OCI-LY1 (cell line): ENCODE data around the gene FUBP3.

Experiments used
- H2AFZ ChIP-seq: fragments of 200-600 bp; sonication (generic), shearing (Covaris generic); 2 replicates; pipeline ENCODE4 v1.6.0; 2014; ENCODE audit warnings: antibody characterized with exemption, mild to moderate bottlenecking, low read length
- H3F3A ChIP-seq: fragments of 200-600 bp; sonication (generic), shearing (Covaris generic); 2 replicates; pipeline ENCODE4 v1.6.0; 2014; ENCODE audit warnings: mild to moderate bottlenecking, antibody characterized with exemption, low read length, moderate library complexity; ENCODE audit not compliant: insufficient read depth
- H3K27ac ChIP-seq: fragments of 200-600 bp; sonication (generic); 2 replicates; pipeline ENCODE4 v1.5.1; 2014; ENCODE audit warnings: low read length, mixed run types, mild to moderate bottlenecking, low read depth; ENCODE audit not compliant: poor library complexity, severe bottlenecking
- H3K27me3 ChIP-seq: fragments of 200-600 bp; sonication (generic); 2 replicates; pipeline ENCODE4 v1.6.0; 2014; ENCODE audit warnings: antibody characterized with exemption, mild to moderate bottlenecking, low read length, moderate library complexity; ENCODE audit not compliant: insufficient read depth
- H3K36me3 ChIP-seq: fragments of 200-600 bp; sonication (generic); 2 replicates; pipeline ENCODE4 v1.6.1; 2014; ENCODE audit warnings: mild to moderate bottlenecking, antibody characterized with exemption, low read length, moderate library complexity, mixed read lengths; ENCODE audit not compliant: insufficient read depth
- H3K4me1 ChIP-seq: fragments of 200-600 bp; sonication (generic); 2 replicates; pipeline ENCODE4 v1.5.1; 2014; ENCODE audit warnings: mild to moderate bottlenecking, low read length, moderate library complexity; ENCODE audit not compliant: insufficient read depth, severe bottlenecking
- H3K4me2 ChIP-seq: fragments of 200-600 bp; sonication (generic), shearing (Covaris generic); 2 replicates; pipeline ENCODE4 v1.6.1; 2014; ENCODE audit warnings: low read length
- H3K4me3 ChIP-seq: fragments of 200-600 bp; sonication (generic); 2 replicates; pipeline ENCODE4 v1.5.1; 2014; ENCODE audit warnings: low read length, low read depth, mild to moderate bottlenecking, mixed read lengths; ENCODE audit not compliant: poor library complexity, severe bottlenecking
- H3K79me2 ChIP-seq: fragments of 200-600 bp; shearing (Covaris generic); 2 replicates; pipeline ENCODE4 v1.6.1; 2016; ENCODE audit warnings: mixed run types, low read length, mixed read lengths; ENCODE audit not compliant: insufficient read depth
- H3K9ac ChIP-seq: fragments of 200-600 bp; sonication (generic), shearing (Covaris generic); 2 replicates; pipeline ENCODE4 v1.6.1; 2014; ENCODE audit warnings: mild to moderate bottlenecking, low read length, mixed read lengths
- H3K9me2 ChIP-seq: fragments of 200-600 bp; sonication (generic), shearing (Covaris generic); 2 replicates; pipeline ENCODE4 v1.6.1; 2014; ENCODE audit warnings: low read depth, mild to moderate bottlenecking, low read length, mixed read lengths
- H3K9me3 ChIP-seq: fragments of 200-600 bp; shearing (Covaris generic); 2 replicates; pipeline ENCODE4 v1.6.1; 2014; ENCODE audit warnings: low read length, mixed read lengths
- H4K20me1 ChIP-seq: fragments of 200-600 bp; sonication (generic), shearing (Covaris generic); 2 replicates; pipeline ENCODE4 v1.6.0; 2016; ENCODE audit warnings: mild to moderate bottlenecking, low read length; ENCODE audit not compliant: insufficient read depth
- EZH2 ChIP-seq: fragments of 200-600 bp; sonication (generic), shearing (Covaris generic); IDR thresholded peaks from 2 replicates; pipeline ENCODE4 v1.8.0; 2017; ENCODE audit warnings: borderline replicate concordance, mixed run types, mild to moderate bottlenecking, antibody characterized with exemption, low read length, moderate library complexity, mixed read lengths
- TF ChIP-seq, protein P1 (sequence below): fragments of 200-600 bp; sonication (generic), shearing (Covaris generic); IDR thresholded peaks from 2 replicates; pipeline ENCODE4 v1.5.1; 2017; ENCODE audit warnings: mild to moderate bottlenecking, antibody characterized with exemption, low read length, moderate library complexity, mixed read lengths

The FUBP3 gene

DNA sequence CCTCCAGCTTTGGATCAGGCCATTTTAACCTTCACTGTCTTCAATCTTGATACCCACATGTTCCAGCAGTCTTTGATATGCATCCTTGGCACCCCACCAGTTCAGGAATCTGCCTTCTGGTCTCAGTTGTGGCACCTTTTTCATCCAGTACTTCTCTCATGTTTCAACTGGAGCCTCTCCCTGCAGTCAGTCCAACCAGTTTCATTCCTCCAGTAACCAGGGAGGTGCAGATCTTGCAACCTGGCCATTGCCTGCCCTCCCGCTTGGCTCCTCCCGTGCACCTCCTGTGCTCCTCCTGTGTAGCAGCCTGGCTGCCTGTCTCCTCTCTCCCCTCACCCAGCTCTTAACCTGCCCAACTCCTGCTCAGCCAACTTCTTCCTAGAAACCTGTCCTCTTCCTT lies 20.2 kb downstream of the FUBP3 start:
- H3K79me2 ChIP-seq: no peaks in the 10 kb centered on the region
- H4K20me1 ChIP-seq: no peaks in the 10 kb centered on the region
- H3K4me1 ChIP-seq: no peaks in the 10 kb centered on the region
- no peak overlapping the region for H3K27ac ChIP-seq
- no peak overlapping the region for H3K4me2 ChIP-seq
- TF ChIP-seq EZH2: no peak
- TF ChIP-seq, protein P1, sequence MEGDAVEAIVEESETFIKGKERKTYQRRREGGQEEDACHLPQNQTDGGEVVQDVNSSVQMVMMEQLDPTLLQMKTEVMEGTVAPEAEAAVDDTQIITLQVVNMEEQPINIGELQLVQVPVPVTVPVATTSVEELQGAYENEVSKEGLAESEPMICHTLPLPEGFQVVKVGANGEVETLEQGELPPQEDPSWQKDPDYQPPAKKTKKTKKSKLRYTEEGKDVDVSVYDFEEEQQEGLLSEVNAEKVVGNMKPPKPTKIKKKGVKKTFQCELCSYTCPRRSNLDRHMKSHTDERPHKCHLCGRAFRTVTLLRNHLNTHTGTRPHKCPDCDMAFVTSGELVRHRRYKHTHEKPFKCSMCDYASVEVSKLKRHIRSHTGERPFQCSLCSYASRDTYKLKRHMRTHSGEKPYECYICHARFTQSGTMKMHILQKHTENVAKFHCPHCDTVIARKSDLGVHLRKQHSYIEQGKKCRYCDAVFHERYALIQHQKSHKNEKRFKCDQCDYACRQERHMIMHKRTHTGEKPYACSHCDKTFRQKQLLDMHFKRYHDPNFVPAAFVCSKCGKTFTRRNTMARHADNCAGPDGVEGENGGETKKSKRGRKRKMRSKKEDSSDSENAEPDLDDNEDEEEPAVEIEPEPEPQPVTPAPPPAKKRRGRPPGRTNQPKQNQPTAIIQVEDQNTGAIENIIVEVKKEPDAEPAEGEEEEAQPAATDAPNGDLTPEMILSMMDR: no peak
- H2AFZ ChIP-seq: no peak overlapping the region
- no peaks in the 10 kb centered on the region for H3K27me3 ChIP-seq
- H3F3A ChIP-seq: no peaks in the 10 kb centered on the region
- no peaks in the 10 kb centered on the region for H3K9me3 ChIP-seq
- no peak overlapping the region for H3K4me3 ChIP-seq
- peaks cover 62% of the 10 kb centered on the region for H3K36me3 ChIP-seq
- no peaks in the 10 kb centered on the region for H3K9me2 ChIP-seq
- H3K9ac ChIP-seq: no peak overlapping the region

DNA sequence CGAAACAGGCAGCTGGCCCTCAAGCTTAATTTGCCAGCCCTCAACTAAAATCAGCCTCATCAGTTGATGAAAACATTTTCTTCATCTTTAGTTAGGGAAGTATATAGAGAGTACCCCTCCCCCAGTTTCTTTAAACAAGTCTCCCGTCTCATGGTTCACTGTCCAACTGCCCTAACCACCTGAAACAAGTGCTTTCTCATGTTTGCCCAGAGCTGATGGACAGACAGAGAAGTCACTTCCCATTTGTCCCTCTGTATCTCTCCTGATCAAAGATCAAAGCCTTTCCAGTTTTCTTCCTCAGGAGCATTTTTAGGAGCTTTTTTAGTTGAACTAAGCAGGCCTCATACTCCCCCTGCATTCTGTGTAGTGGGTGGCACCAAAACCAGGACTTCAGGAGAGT lies 21.7 kb downstream of the FUBP3 start:
- TF ChIP-seq EZH2: no peak
- TF ChIP-seq, protein P1: no peak
- no peaks in the 10 kb centered on the region for H3K79me2 ChIP-seq
- no peaks in the 10 kb centered on the region for H4K20me1 ChIP-seq
- no peak overlapping the region for H3K4me3 ChIP-seq
- H3K4me1 ChIP-seq: no peaks in the 10 kb centered on the region
- no peak overlapping the region for H3K27ac ChIP-seq
- no peaks in the 10 kb centered on the region for H3F3A ChIP-seq
- H3K27me3 ChIP-seq: no peaks in the 10 kb centered on the region
- H3K9me2 ChIP-seq: no peaks in the 10 kb centered on the region
- no peak overlapping the region for H2AFZ ChIP-seq
- H3K4me2 ChIP-seq: no peak overlapping the region
- H3K36me3 ChIP-seq: peaks cover 53% of the 10 kb centered on the region
- no peaks in the 10 kb centered on the region for H3K9me3 ChIP-seq
- H3K9ac ChIP-seq: no peak overlapping the region

DNA sequence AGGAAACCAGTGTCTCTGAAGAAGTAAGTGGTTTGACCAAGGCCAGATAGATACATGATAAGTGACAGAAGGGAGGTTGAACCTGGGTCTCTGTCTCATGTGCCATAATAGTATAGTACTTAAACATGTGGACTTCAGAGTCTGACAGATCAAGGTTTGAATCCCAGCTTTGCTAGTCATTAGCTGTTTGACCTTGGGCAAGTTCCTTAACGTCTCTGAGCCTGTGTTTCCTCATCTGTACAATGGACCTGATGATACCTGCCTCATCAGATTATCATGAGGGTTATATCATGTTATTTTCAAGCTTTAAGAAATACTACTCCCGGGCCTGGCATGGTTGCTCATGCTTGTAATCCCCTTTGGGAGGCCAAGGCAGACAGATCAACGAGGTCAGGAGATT lies 24.9 kb downstream of the FUBP3 start:
- Histone ChIP-seq H3K4me1 (no peaks in the 10 kb centered on the region), H3K27me3 (no peaks in the 10 kb centered on the region), H3K79me2 (no peaks in the 10 kb centered on the region), H3K4me2 (no peak overlapping the region), H3F3A (no peaks in the 10 kb centered on the region), H3K27ac (no peak overlapping the region), H2AFZ (no peak overlapping the region), H3K36me3 (peaks cover 42% of the 10 kb centered on the region), H3K9ac (no peak overlapping the region), H4K20me1 (no peaks in the 10 kb centered on the region), H3K9me3 (no peaks in the 10 kb centered on the region), H3K4me3 (no peak overlapping the region), H3K9me2 (no peaks in the 10 kb centered on the region)
- TF ChIP-seq, protein P1: no peak
- no peak for TF ChIP-seq EZH2
